ELF-1 (cell line): Measurements from ENCODE around the gene KCNMB2.
"Not testable (repeated sequence)": the region's sequence is repeated elsewhere in the genome, so short reads cannot be mapped to it uniquely, and the experiment has no call there.

Experiments
- DNase-seq: peaks from one replicate; pipeline ENCODE4 v3.0.0-alpha.2; 2016; ENCODE audit warnings: low read depth, low spot score

KCNMB2 gene

GRCh38 chr3:178519701-178520100 is 16.5 kb upstream of the KCNMB2 start:
- DNase-seq, result no peak

- no peak for DNase-seq
Observed at GRCh38 chr3:178520451-178520850, 15.8 kb upstream of the KCNMB2 start.

- no peak for DNase-seq
Observed at GRCh38 chr3:178522200-178523052, 13.8 kb upstream of the KCNMB2 start.

- DNase-seq, result no peak
Observed at GRCh38 chr3:178525251-178525650, 11.0 kb upstream of the KCNMB2 start.

GRCh38 chr3:178526291-178526690 is 9.9 kb upstream of the KCNMB2 start:
- DNase-seq, result no peak

GRCh38 chr3:178527981-178528380 is 8.3 kb upstream of the KCNMB2 start:
- no peak for DNase-seq

- DNase-seq, result no peak
Observed at GRCh38 chr3:178529606-178530225, 6.5 kb upstream of the KCNMB2 start.

GRCh38 chr3:178532476-178532875 is 3.8 kb upstream of the KCNMB2 start:
- no peak for DNase-seq

GRCh38 chr3:178537122-178537705 is 978 bp downstream of the KCNMB2 start:
- DNase-seq, result no peak

GRCh38 chr3:178538056-178538455 is 1.8 kb downstream of the KCNMB2 start:
- DNase-seq, result no peak

- no peak for DNase-seq
Observed at GRCh38 chr3:178540184-178540583, 3.9 kb downstream of the KCNMB2 start.

- no peak for DNase-seq
Observed at GRCh38 chr3:178545337-178545736, 9.1 kb downstream of the KCNMB2 start.

- no peak for DNase-seq
Observed at GRCh38 chr3:178546079-178546478, 9.8 kb downstream of the KCNMB2 start.

- DNase-seq, result not testable (repeated sequence)
Observed at GRCh38 chr3:178549426-178549825, 13.2 kb downstream of the KCNMB2 start.

GRCh38 chr3:178551916-178552321 is 15.7 kb downstream of the KCNMB2 start:
- no peak for DNase-seq

- no peak for DNase-seq
Observed at GRCh38 chr3:178558637-178559036, 22.4 kb downstream of the KCNMB2 start.

GRCh38 chr3:178560759-178561158 is 24.5 kb downstream of the KCNMB2 start:
- no peak for DNase-seq

- DNase-seq, result no peak
Observed at GRCh38 chr3:178561239-178561638, 25.0 kb downstream of the KCNMB2 start.

- DNase-seq, result no peak
Observed at GRCh38 chr3:178562143-178562946, 26.1 kb downstream of the KCNMB2 start.

- DNase-seq, result no peak
Observed at GRCh38 chr3:178562947-178563232, 26.7 kb downstream of the KCNMB2 start.

GRCh38 chr3:178567611-178568010 is 31.4 kb downstream of the KCNMB2 start:
- DNase-seq, result no peak

- no peak for DNase-seq
Observed at GRCh38 chr3:178568155-178568731, 32.0 kb downstream of the KCNMB2 start.
